GM19324 (cell line): ENCODE results near the gene FAM228B.
"Not testable (repeated sequence)": the region's sequence is repeated elsewhere in the genome, so short reads cannot be mapped to it uniquely, and the experiment has no call there.

ENCODE experiments used
- ATAC-seq: cut with Tn5 transposase; IDR thresholded peaks from one replicate; pipeline ENCODE4 v1.9.1; 2021; ENCODE audit warnings: mild to moderate bottlenecking, moderate library complexity; ENCODE audit not compliant: unreplicated experiment, low FRiP score

Gene FAM228B

GRCh38 chr2:24123195-24123921 is at the start of gene FAM228B, which contains the start of gene PFN4:
Gene FAM228B, plus strand, starts transcription at chr2:24123469. Its CDS starts 893 bp downstream, at chr2:24124362.
Gene PFN4, minus strand, starts transcription at chr2:24123334. Its CDS starts 799 bp downstream, at chr2:24122535.
- peak; percentile 92 for ATAC-seq

GRCh38 chr2:24073816-24074215 is 49.5 kb upstream of the FAM228B start:
- ATAC-seq: no peak

GRCh38 chr2:24075259-24075658 is 48.0 kb upstream of the FAM228B start:
- no peak for ATAC-seq

GRCh38 chr2:24075915-24076848 is 47.1 kb upstream of the FAM228B start, which contains the start of gene SF3B6:
Gene SF3B6, minus strand, starts transcription at chr2:24076326. Its CDS starts 97 bp downstream, at chr2:24076229.
- peak; percentile 97 for ATAC-seq

- no peak for ATAC-seq
These were observed 46.3 kb upstream of the FAM228B start for GRCh38 chr2:24076849-24077534.

GRCh38 chr2:24077535-24077877 is 45.8 kb upstream of the FAM228B start:
- ATAC-seq: no peak

- ATAC-seq: no peak
These were observed 45.4 kb upstream of the FAM228B start for GRCh38 chr2:24077879-24078278.

- ATAC-seq: no peak
These were observed 42.6 kb upstream of the FAM228B start for GRCh38 chr2:24080701-24081100.

- ATAC-seq: no peak
These were observed 40.3 kb upstream of the FAM228B start for GRCh38 chr2:24082787-24083566.

GRCh38 chr2:24083567-24084385 is 39.5 kb upstream of the FAM228B start:
- ATAC-seq: peak; percentile 63

- peak; percentile 83 for ATAC-seq
These were observed 38.7 kb upstream of the FAM228B start, which contains the start of gene TP53I3 for GRCh38 chr2:24084386-24085199. Gene TP53I3, minus strand, starts transcription at chr2:24084834. Its CDS starts 508 bp downstream, at chr2:24084326.

GRCh38 chr2:24085200-24085489 is 38.1 kb upstream of the FAM228B start:
- no peak for ATAC-seq

GRCh38 chr2:24086241-24086640 is 37.0 kb upstream of the FAM228B start:
- no peak for ATAC-seq

- ATAC-seq: no peak
These were observed 36.2 kb upstream of the FAM228B start for GRCh38 chr2:24087032-24087431.

- ATAC-seq: no peak
These were observed 34.4 kb upstream of the FAM228B start for GRCh38 chr2:24088821-24089359.

- ATAC-seq: not testable (repeated sequence)
These were observed 30.0 kb upstream of the FAM228B start for GRCh38 chr2:24093270-24093669.

- not testable (repeated sequence) for ATAC-seq
These were observed 28.0 kb upstream of the FAM228B start for GRCh38 chr2:24095171-24095677.

- not testable (repeated sequence) for ATAC-seq
These were observed 22.5 kb upstream of the FAM228B start for GRCh38 chr2:24100732-24101131.
